HepG2 (cell line): Measurements from ENCODE around the gene SPRTN. TPM values are rescaled to one million over a fixed set of nuclear protein-coding genes. Genes with fewer than 3 reads are reported as not detected.

Experiments used
- ATAC-seq: fragments of 200-7000 bp; cut with Tn5 transposase; 3 replicates; pipeline ENCODE4 v1.9.1; 2020; ENCODE audit warnings: mild to moderate bottlenecking, moderate library complexity
- BruUV-seq: library from RNA; stranded (reverse); fragments of 400-500 nt; replicated peaks from 2 replicates; lab custom pipeline; 2021; lab: Mats Ljungman, UMichigan
- CTCF ChIA-PET: fragments of 300-600 bp; formaldehyde crosslinking; extraction: SDS; loops from one replicate; lab custom pipeline; 2021; ENCODE audit warnings: low total read pairs, inconsistent platforms, low intra/inter-chr PET ratio; lab: Yijun Ruan, JAX
- POLR2A ChIA-PET: fragments of 350-600 bp; sonication (Branson Sonifier 250); formaldehyde crosslinking; loops from one replicate; lab custom pipeline; 2020; ENCODE audit warnings: antibody characterized with exemption, inconsistent platforms; lab: Yijun Ruan, JAX
- DNase-seq: peaks from one replicate; pipeline ENCODE4 v3.0.0-alpha.2; 2015; ENCODE audit warnings: low spot score
- FAIRE-seq: peaks from 3 replicates; lab custom pipeline; 2011; peaks lifted over from hg19 to GRCh38; lab: Jason Lieb, UNC
- H2AFZ ChIP-seq: one replicate; pipeline ENCODE4 v1.6.1; 2011; ENCODE audit warnings: low read length, inconsistent platforms
- H3K27ac ChIP-seq: fragments of 300-600 bp; 3 replicates; pipeline ENCODE4 v1.8.0; 2011; ENCODE audit warnings: mixed run types, mild to moderate bottlenecking, mixed read lengths, low read length, inconsistent platforms; ENCODE audit not compliant: insufficient read depth; ENCODE audit errors: extremely low read length
- H3K27me3 ChIP-seq, 2 experiments: fragments of 200-600 bp in 1 of 2; 2 replicates in 1 of 2; 3 replicates in 1 of 2; pipeline versions ENCODE4 v1.6.0 to v1.8.0; 2011; ENCODE audit warnings: low read length in 2 of 2, mild to moderate bottlenecking in 2 of 2, moderate library complexity in 2 of 2, inconsistent platforms in 1 of 2; ENCODE audit not compliant: insufficient read depth in 2 of 2, control insufficient read depth in 1 of 2
- H3K36me3 ChIP-seq, 2 experiments: fragments of 200-600 bp in 1 of 2; replicated peaks in 1 of 2; 2 replicates in 1 of 2; 3 replicates in 1 of 2; pipeline versions ENCODE4 v1.5.1 to v1.8.0; 2011; ENCODE audit warnings: low read length in 2 of 2, inconsistent platforms in 1 of 2; ENCODE audit not compliant: insufficient read depth in 2 of 2, control insufficient read depth in 1 of 2
- H3K4me1 ChIP-seq: 2 replicates; pipeline ENCODE4 v1.5.1; 2012; ENCODE audit warnings: low read length, inconsistent platforms; ENCODE audit not compliant: insufficient read depth
- H3K4me2 ChIP-seq: 2 replicates; pipeline ENCODE4 v1.6.0; 2011; ENCODE audit warnings: low read depth, low read length, inconsistent platforms
- H3K4me3 ChIP-seq, 3 experiments: fragments of 200-600 bp in 1 of 3; sonication (generic), shearing (Covaris generic) in 1 of 3; replicated peaks in 1 of 3; 2 replicates each; pipeline ENCODE4 v1.5.1; 2011 to 2016; ENCODE audit warnings: low read length in 3 of 3, inconsistent platforms in 2 of 3, low read depth in 2 of 3, mild to moderate bottlenecking in 2 of 3, control low read depth in 1 of 3, mixed read lengths in 1 of 3; ENCODE audit not compliant: insufficient read depth in 1 of 3
- H3K79me2 ChIP-seq: one replicate; pipeline ENCODE4 v1.6.1; 2011; ENCODE audit warnings: low read length, inconsistent platforms; ENCODE audit not compliant: insufficient read depth
- H3K9ac ChIP-seq: 2 replicates; pipeline ENCODE4 v1.6.0; 2011; ENCODE audit warnings: mild to moderate bottlenecking, low read depth, low read length, inconsistent platforms; ENCODE audit not compliant: insufficient read depth
- H3K9me3 ChIP-seq: 2 replicates; pipeline ENCODE4 v1.5.1; 2012; ENCODE audit warnings: mild to moderate bottlenecking, low read length
- H4K20me1 ChIP-seq: 2 replicates; pipeline ENCODE4 v1.6.0; 2011; ENCODE audit warnings: inconsistent platforms, mild to moderate bottlenecking, low read length, moderate library complexity; ENCODE audit not compliant: insufficient read depth
- ADNP ChIP-seq: sonication (generic); formaldehyde crosslinking; IDR thresholded peaks from 2 replicates; pipeline ENCODE4 v1.4.0; 2020; ENCODE audit warnings: missing genetic modification reagents
- BRCA1 ChIP-seq: sonication (generic); formaldehyde crosslinking; IDR thresholded peaks from 2 replicates; pipeline ENCODE4 v1.4.0; 2020; ENCODE audit warnings: missing genetic modification reagents
- CSRNP2 ChIP-seq: sonication (generic); formaldehyde crosslinking; conservative IDR thresholded peaks from 2 replicates; pipeline ENCODE4 v1.8.0; 2022; ENCODE audit warnings: low read depth, missing genetic modification reagents
- FOXK2 ChIP-seq: fragments of 450-650 bp; IDR thresholded peaks from 2 replicates; pipeline ENCODE4 v1.6.1; 2016
- FOXP1 ChIP-seq, 2 experiments: fragments of 450-650 bp in 1 of 2; IDR thresholded peaks; 2 replicates each; pipeline ENCODE4 v1.6.1; 2017 to 2018; ENCODE audit warnings: antibody characterized with exemption in 1 of 2
- HIC2 ChIP-seq: sonication (generic); formaldehyde crosslinking; IDR thresholded peaks from 2 replicates; pipeline ENCODE4 v1.9.0; 2022; ENCODE audit warnings: low read depth, missing genetic modification reagents
- IRF1 ChIP-seq: sonication (generic); formaldehyde crosslinking; IDR thresholded peaks from 2 replicates; pipeline ENCODE4 v1.4.0; 2020; ENCODE audit warnings: low read depth, mild to moderate bottlenecking, missing genetic modification reagents
- KLF13 ChIP-seq: sonication (generic); formaldehyde crosslinking; IDR thresholded peaks from 2 replicates; pipeline ENCODE4 v1.4.0; 2020; ENCODE audit warnings: mild to moderate bottlenecking, missing genetic modification reagents
- NCOA1 ChIP-seq: sonication (generic); formaldehyde crosslinking; IDR thresholded peaks from 2 replicates; pipeline ENCODE4 v1.9.0; 2021; ENCODE audit warnings: missing genetic modification reagents
- SETDB1 ChIP-seq: sonication (generic); formaldehyde crosslinking; IDR thresholded peaks from 2 replicates; pipeline ENCODE4 v1.5.1; 2020; ENCODE audit warnings: missing genetic modification reagents, mild to moderate bottlenecking, borderline replicate concordance
- XBP1 ChIP-seq: sonication (generic); formaldehyde crosslinking; IDR thresholded peaks from 2 replicates; pipeline ENCODE4 v1.5.0; 2020; ENCODE audit warnings: missing genetic modification reagents
- ZBTB14 ChIP-seq: sonication (generic); formaldehyde crosslinking; IDR thresholded peaks from 2 replicates; pipeline ENCODE4 v1.4.0; 2020; ENCODE audit warnings: missing genetic modification reagents
- ZNF205 ChIP-seq: IDR thresholded peaks from 2 replicates; pipeline ENCODE4 v1.6.1; 2018; ENCODE audit warnings: missing biosample characterization, missing genetic modification reagents
- ZNF224 ChIP-seq: sonication (generic); formaldehyde crosslinking; IDR thresholded peaks from 2 replicates; pipeline ENCODE4 v1.5.0; 2020; ENCODE audit warnings: mild to moderate bottlenecking, missing genetic modification reagents
- ZNF816 ChIP-seq: sonication (generic); formaldehyde crosslinking; IDR thresholded peaks from 2 replicates; pipeline ENCODE4 v1.8.0; 2022; ENCODE audit warnings: missing genetic modification reagents, mild to moderate bottlenecking, borderline replicate concordance
- WGBS: methylation state at CpG from one replicate; pipeline ENCODE4 v1.1.6; 2017; ENCODE audit warnings: low lambda C conversion rate; 5-methylcytosine and 5-hydroxymethylcytosine counted together
- in situ Hi-C: cut with HindIII; loops from 2 replicates; pipeline ENCODE4 v1.10.0; 2017; ENCODE audit warnings: low pct_unique_long_range_greater_than_20kb; ENCODE audit not compliant: extremely low pct_ligation_motif_present
- intact Hi-C: fragments of 100-400 bp; cut with micrococcal nuclease; formaldehyde crosslinking; loops from one replicate; pipeline ENCODE4 v1.10.0; 2022; ENCODE audit not compliant: unreplicated experiment
- polyA plus RNA-seq, 8 experiments: library from polyadenylated mRNA; depleted of rRNA in 3 of 8; stranded (reverse) in 7 of 8; unstranded in 1 of 8; fragments of >200 nt; fragmentation: Illumina TruSeq in 4 of 8; extraction: Trizol in 4 of 8; gene quantifications; 2 replicates each; pipeline versions ENCODE4 v1.2.1 to v1.2.3, GENCODE V29; 2011 to 2016; ENCODE audit warnings: low read depth in 4 of 8, missing spikeins in 1 of 8, mixed read lengths in 1 of 8; ENCODE audit not compliant: insufficient read depth in 1 of 8
- total RNA-seq, 5 experiments: library from RNA; depleted of rRNA; stranded (reverse); fragments of >200 nt; fragmentation: Illumina TruSeq; extraction: Trizol; gene quantifications; 2 replicates each; pipeline ENCODE4 v1.2.3, GENCODE V29; 2016; ENCODE audit warnings: low read depth in 1 of 5
- TF ChIP-seq, protein P1 (sequence below): sonication (generic); formaldehyde crosslinking; IDR thresholded peaks from 2 replicates; pipeline ENCODE4 v1.5.0; 2020; ENCODE audit warnings: missing genetic modification reagents
- TF ChIP-seq, protein P2 (sequence below): sonication (generic); formaldehyde crosslinking; IDR thresholded peaks from 2 replicates; pipeline ENCODE4 v1.4.0; 2020; ENCODE audit warnings: missing genetic modification reagents

The SPRTN gene
- total and polyA plus RNA-seq, 2 of the 13 experiments (the other 11 are each of a cell fraction or from before 2014, with no cell fraction given) = 4.2 to 15.2 TPM

DNA sequence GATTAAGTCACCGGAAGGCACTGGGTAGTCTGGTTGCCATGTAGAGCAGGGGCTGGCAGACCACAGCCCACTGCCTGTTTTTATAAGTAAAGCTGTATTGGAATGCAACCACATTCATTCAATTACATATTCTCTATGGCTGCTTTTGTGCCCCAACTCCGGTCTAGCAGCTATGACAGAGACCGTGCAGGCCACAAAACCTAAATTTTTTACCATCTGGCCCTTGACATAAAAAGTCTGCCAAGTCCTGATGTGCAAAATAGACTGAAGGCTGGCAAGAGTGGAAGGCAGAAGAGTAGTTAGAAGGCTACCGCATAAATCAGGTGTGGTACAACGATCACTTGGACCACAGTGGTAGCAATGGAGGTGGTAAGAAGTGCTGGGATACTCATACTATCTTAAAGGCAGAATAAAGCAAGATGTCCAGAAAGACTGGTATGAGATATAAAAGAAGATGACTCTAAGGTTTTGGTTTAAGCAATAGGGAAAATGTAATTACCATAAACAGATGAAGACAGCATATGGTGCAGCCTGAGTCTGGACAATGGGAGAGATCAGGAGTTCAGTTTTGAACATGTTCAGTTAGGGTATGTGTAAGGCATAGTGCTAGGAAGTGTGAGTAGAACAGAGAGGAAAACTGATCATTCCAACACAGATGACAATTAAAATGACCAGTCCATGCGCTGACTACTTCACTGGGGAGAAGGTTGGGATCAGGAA, 46.8 kb downstream of the SPRTN start:
- H3K4me1 ChIP-seq = peaks cover 61% of the 10 kb centered on the region
- peaks cover 94% of the 10 kb centered on the region for H3K79me2 ChIP-seq
- FAIRE-seq (no peak), ATAC-seq (peak; percentile 64), DNase-seq (no peak)
- ChIA-PET CTCF (no interaction called here), POLR2A (interaction anchor here (1.6 kb wide), 1 partner anchor 143 kb away, joined by 3 read pairs; the partner anchor contains the start of gene TSNAX)
- intact Hi-C loops = loop anchor here (5.0 kb wide), 1 partner anchor 32 kb away; no protein-coding TSS in a partner anchor
- no peaks in the 10 kb centered on the region for H3K9me3 ChIP-seq
- H3K4me2 ChIP-seq = peak overlapping the region; percentile 5
- H3K4me3 ChIP-seq = no peak overlapping the region
- H2AFZ ChIP-seq = no peak overlapping the region
- peaks cover 73% of the 10 kb centered on the region for H4K20me1 ChIP-seq
- peak overlapping the region; percentile 0 for H3K27ac ChIP-seq
- WGBS = 98% methylated on average over 6 of the region's 6 CpGs
- in situ Hi-C loops = no loop called here
- H3K36me3 ChIP-seq = peaks cover 2 to 23% of the 10 kb centered on the region in 2 experiments
- H3K9ac ChIP-seq = no peak overlapping the region
- no TSS peak for BruUV-seq
- no peaks in the 10 kb centered on the region for H3K27me3 ChIP-seq
- TF ChIP-seq XBP1 (CRISPR knock-in tag) (no peak), NCOA1 (no peak), IRF1 (CRISPR knock-in tag) (no peak), FOXP1 (IDR thresholded peaks at IDR 0.05) (no peak), FOXP1 (CRISPR knock-in tag; IDR thresholded peaks at IDR 0.05) (no peak), HIC2 (no peak), KLF13 (CRISPR knock-in tag) (no peak), SETDB1 (CRISPR knock-in tag) (no peak), FOXK2 (no peak), ZNF224 (no peak), CSRNP2 (CRISPR knock-in tag) (no peak), ZNF816 (CRISPR knock-in tag) (no peak), ZNF205 (CRISPR knock-in tag) (no peak), ADNP (CRISPR knock-in tag) (no peak), ZBTB14 (CRISPR knock-in tag) (no peak), BRCA1 (CRISPR knock-in tag) (no peak)
- TF ChIP-seq, protein P1, sequence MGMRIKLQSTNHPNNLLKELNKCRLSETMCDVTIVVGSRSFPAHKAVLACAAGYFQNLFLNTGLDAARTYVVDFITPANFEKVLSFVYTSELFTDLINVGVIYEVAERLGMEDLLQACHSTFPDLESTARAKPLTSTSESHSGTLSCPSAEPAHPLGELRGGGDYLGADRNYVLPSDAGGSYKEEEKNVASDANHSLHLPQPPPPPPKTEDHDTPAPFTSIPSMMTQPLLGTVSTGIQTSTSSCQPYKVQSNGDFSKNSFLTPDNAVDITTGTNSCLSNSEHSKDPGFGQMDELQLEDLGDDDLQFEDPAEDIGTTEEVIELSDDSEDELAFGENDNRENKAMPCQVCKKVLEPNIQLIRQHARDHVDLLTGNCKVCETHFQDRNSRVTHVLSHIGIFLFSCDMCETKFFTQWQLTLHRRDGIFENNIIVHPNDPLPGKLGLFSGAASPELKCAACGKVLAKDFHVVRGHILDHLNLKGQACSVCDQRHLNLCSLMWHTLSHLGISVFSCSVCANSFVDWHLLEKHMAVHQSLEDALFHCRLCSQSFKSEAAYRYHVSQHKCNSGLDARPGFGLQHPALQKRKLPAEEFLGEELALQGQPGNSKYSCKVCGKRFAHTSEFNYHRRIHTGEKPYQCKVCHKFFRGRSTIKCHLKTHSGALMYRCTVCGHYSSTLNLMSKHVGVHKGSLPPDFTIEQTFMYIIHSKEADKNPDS (CRISPR knock-in tag) = no peak
- TF ChIP-seq, protein P2, sequence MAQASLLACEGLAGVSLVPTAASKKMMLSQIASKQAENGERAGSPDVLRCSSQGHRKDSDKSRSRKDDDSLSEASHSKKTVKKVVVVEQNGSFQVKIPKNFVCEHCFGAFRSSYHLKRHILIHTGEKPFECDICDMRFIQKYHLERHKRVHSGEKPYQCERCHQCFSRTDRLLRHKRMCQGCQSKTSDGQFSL = no peak
